NK-92 treated with Interleukin-12 subunit alpha and Interleukin-12 subunit beta, amount 100 ng/mL, for 24 hours (cell line): ENCODE data around the gene PLS3.

ENCODE experiments used
- DNase-seq: peaks from one replicate; lab custom pipeline; 2025; lab: John Stamatoyannopoulos, UW

Gene PLS3

GRCh38 chrX:115694028-115694427 is 133.1 kb downstream of the PLS3 start:
- DNase-seq: no peak

GRCh38 chrX:115696039-115696438 is 135.1 kb downstream of the PLS3 start:
- no peak for DNase-seq

- no peak for DNase-seq
These were observed 136.0 kb downstream of the PLS3 start for GRCh38 chrX:115696939-115697338.

- no peak for DNase-seq
These were observed 136.8 kb downstream of the PLS3 start for GRCh38 chrX:115697806-115698205.
